ENCODE measurements around the gene CLCN4. TPM values are rescaled to one million over a fixed set of nuclear protein-coding genes. Genes with fewer than 3 reads are reported as not detected.

CLCN4 gene
- total RNA-seq, 4 donors from 2014 or later = 1.2 to 3.9 (median 2.3) TPM

GRCh38 chrX:10138726-10139125 is 18.0 kb upstream of the CLCN4 start:
- no peak for ATAC-seq (ENCODE audit: low FRiP score)
- no peak for TF ChIP-seq CTCF (IDR thresholded peaks at IDR 0.05)
- DNase-seq (ENCODE audit: low spot score) = no peak

DNA sequence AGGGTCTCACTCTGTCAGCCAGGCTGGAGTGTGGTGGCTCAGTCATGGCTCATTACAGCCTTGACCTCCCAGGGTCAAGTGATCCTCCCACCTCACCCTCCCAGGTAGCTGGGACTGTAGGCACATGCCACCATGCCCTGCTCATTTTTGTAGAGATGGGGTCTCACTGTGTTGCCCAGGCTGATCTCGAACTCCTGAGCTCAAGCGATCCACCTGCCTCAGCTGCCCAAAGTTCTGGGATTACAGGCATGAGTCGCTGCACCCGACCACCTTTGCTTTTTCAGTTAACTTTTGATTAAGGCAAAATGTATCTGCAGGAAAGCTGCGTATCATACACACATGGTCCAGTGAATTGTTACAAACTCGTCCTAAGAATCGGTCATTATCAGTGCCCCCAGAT is 16.5 kb upstream of the CLCN4 start:
- TF ChIP-seq CTCF (IDR thresholded peaks at IDR 0.05) = no peak
- no peak for ATAC-seq (ENCODE audit: low FRiP score)
- no peak for DNase-seq (ENCODE audit: low spot score)

DNA sequence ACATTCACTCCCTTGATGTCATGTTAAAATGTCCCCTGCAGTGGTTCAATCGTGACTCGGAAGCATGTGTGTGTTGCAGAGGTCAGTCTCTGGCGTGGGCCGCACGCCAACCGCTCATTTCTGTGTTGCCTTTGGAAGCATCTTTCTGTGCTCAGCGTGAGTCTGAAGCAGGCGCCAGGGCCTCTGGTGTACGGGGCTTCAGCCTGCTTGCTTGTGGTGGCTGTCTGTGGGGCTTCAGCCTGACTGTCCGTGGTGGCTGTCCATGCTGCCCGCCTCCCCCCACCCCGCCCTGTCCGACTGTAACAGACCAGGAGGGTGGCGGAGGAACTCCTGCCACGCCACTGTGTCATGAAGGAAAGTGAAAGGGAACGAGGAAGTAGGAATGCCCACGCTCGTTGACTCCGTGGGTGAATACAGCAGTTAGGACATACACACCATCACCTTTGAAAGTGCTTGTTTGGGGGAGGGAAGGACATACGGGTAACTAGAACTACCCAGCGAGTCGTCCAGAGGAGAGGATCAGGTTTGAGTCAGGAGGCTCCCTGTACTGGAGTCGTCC is 14.7 kb upstream of the CLCN4 start:
- DNase-seq (ENCODE audit: low spot score) (no peak), ATAC-seq (ENCODE audit: low FRiP score) (no peak)

DNA sequence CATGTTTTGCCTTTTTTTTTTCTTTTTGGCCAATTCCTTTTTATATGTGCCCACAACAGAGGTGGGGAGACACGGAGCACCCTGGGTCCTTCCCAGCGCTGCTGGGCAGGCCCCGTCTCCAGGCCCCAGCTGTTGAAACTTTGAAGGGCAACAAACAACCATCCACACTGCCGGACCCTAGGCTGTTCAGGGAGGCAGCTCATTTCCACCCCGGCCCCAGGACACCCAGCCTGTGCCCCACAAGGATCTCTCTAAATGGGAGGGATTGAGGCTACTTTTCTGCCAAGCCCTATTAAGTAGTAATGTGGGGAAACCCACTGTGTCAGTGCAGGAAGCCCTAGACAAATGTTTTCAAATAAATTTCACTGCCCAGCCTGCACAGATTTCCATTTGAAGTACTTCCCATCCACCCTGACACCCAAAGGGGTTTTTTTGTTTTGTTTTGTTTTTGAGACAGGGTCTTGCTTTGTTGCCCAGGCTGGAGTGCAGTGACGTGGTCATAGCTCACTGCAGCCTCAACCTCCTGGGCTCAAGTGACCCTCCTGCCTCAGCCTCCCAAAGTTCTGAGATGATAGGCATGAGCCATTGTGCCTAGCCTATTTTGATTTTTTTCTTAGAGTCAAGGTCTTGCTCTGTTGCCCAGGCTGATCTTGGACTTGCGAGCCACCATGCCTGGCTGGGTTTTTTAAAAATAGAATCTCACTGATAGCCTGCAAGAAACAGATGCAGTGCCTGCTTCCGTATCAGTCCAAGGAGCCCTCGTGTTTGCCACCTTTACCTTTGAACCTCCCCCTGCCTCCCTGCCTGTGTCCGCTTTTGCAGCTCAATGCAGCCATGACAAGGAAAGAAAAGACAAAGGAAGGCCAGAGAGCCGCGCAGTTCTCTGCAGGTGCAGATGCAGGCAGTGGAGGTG is 13.4 kb upstream of the CLCN4 start:
- TF ChIP-seq CTCF (IDR thresholded peaks at IDR 0.05) = no peak
- DNase-seq (ENCODE audit: low spot score) (no peak), ATAC-seq (ENCODE audit: low FRiP score) (no peak)

More for the DNA sequence above, 14.7 kb upstream of the CLCN4 start:
- TF ChIP-seq CTCF (IDR thresholded peaks at IDR 0.05) = no peak

- TF ChIP-seq CTCF (IDR thresholded peaks at IDR 0.05) = no peak
- no peak for DNase-seq (ENCODE audit: low spot score)
- ATAC-seq (ENCODE audit: low FRiP score) = no peak
Observed at GRCh38 chrX:10146346-10146745, 10.4 kb upstream of the CLCN4 start.

DNA sequence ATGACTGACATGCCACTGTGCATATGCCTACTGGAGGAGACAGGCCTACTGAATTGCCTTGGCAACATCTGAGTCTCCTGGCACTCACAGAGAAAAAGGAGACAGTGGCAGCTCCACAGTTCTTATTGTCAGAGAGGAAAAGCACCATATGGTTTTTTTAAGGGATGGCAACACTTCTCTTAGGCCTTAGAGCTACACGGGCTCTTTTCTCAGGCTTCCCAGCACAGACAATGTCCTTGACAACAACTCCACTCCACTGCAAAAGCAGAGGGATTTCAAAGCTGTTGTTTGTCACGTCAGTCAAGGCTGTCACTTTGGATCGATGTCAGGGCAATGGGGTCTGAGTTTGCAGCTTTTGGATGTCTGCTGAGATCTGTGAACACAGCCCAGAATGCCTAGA is 4.7 kb upstream of the CLCN4 start:
- ATAC-seq (ENCODE audit: low FRiP score) (no peak), DNase-seq (ENCODE audit: low spot score) (no peak)
- no peak for TF ChIP-seq CTCF (IDR thresholded peaks at IDR 0.05)

DNA sequence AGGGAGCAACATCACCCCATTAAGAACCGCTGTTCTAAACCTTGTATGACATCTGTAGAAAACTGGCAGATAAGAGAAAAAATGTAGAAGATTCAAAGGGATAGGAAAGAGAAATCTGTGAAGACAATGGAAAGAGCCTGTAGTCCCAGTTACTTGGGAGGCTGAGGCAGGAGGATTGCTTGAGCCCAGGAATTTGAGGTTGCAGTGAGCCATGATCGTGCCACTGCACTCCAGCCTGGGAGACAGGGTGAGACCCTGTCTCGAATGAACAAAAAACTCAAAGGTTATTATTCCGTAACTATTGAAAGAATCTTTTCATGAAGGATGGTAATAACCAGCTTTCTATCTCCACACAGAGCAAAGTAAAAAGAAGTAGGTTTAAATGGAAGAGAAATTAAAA is 1.6 kb upstream of the CLCN4 start:
- ATAC-seq (ENCODE audit: low FRiP score) = no peak
- no peak for TF ChIP-seq CTCF (IDR thresholded peaks at IDR 0.05)
- no peak for DNase-seq (ENCODE audit: low spot score)

Measured in omental fat pad (tissue), 4 donors.